GM23248 (cell line): Measurements from ENCODE around the gene SETBP1. TPM values are rescaled to one million over a fixed set of nuclear protein-coding genes. Genes with fewer than 3 reads are reported as not detected.

Source experiments
- DNase-seq: peaks from one replicate; pipeline ENCODE4 v3.0.0-alpha.2; 2015
- H2AFZ ChIP-seq: fragments of 200-600 bp; sonication (generic); 2 replicates; pipeline ENCODE4 v1.6.1; 2016; ENCODE audit warnings: antibody characterized with exemption
- H3F3A ChIP-seq: fragments of 200-600 bp; sonication (generic); 2 replicates; pipeline ENCODE4 v1.6.1; 2016; ENCODE audit warnings: mild to moderate bottlenecking, antibody characterized with exemption, mixed run types; ENCODE audit not compliant: insufficient read depth
- H3K27ac ChIP-seq: fragments of 200-600 bp; sonication (generic); 2 replicates; pipeline ENCODE4 v1.5.1; 2016; ENCODE audit warnings: mild to moderate bottlenecking
- H3K27me3 ChIP-seq: fragments of 200-600 bp; sonication (generic); replicated peaks from 2 replicates; pipeline ENCODE4 v1.6.1; 2016; ENCODE audit warnings: mild to moderate bottlenecking; ENCODE audit not compliant: insufficient read depth
- H3K36me3 ChIP-seq: fragments of 200-600 bp; sonication (generic); 2 replicates; pipeline ENCODE4 v1.6.1; 2016; ENCODE audit warnings: low read depth, mild to moderate bottlenecking
- H3K4me1 ChIP-seq: fragments of 200-600 bp; sonication (generic); 2 replicates; pipeline ENCODE4 v1.6.1; 2016; ENCODE audit warnings: mild to moderate bottlenecking; ENCODE audit not compliant: insufficient read depth
- H3K4me2 ChIP-seq: fragments of 200-600 bp; sonication (generic); one replicate; pipeline ENCODE4 v1.6.1; 2016; ENCODE audit warnings: mild to moderate bottlenecking; ENCODE audit not compliant: unreplicated experiment
- H3K4me3 ChIP-seq: fragments of 200-600 bp; sonication (generic); 2 replicates; pipeline ENCODE4 v1.5.1; 2016; ENCODE audit warnings: mild to moderate bottlenecking
- H3K79me2 ChIP-seq: fragments of 200-600 bp; sonication (generic); 2 replicates; pipeline ENCODE4 v1.6.1; 2016; ENCODE audit warnings: mild to moderate bottlenecking; ENCODE audit not compliant: insufficient read depth
- H3K9ac ChIP-seq: fragments of 200-600 bp; sonication (generic); 2 replicates; pipeline ENCODE4 v1.6.1; 2016; ENCODE audit warnings: mild to moderate bottlenecking
- H3K9me2 ChIP-seq: fragments of 200-600 bp; sonication (generic); 2 replicates; pipeline ENCODE4 v1.6.1; 2016; ENCODE audit warnings: mixed run types, mild to moderate bottlenecking, moderate library complexity; ENCODE audit not compliant: insufficient read depth
- H3K9me3 ChIP-seq: fragments of 200-600 bp; sonication (generic); one replicate; pipeline ENCODE4 v1.6.1; 2017; ENCODE audit warnings: low read depth
- H4K20me1 ChIP-seq: fragments of 200-600 bp; sonication (generic); 2 replicates; pipeline ENCODE4 v1.6.0; 2016; ENCODE audit not compliant: insufficient read depth
- EZH2 ChIP-seq: fragments of 200-600 bp; sonication (generic); IDR thresholded peaks from 2 replicates; pipeline ENCODE4 v1.6.1; 2018; ENCODE audit warnings: antibody characterized with exemption, mild to moderate bottlenecking; ENCODE audit not compliant: insufficient read depth, poor library complexity, severe bottlenecking
- EZH2phosphoT487 ChIP-seq: fragments of 200-600 bp; sonication (generic); IDR thresholded peaks from 2 replicates; pipeline ENCODE4 v1.6.1; 2018; ENCODE audit warnings: antibody characterized with exemption, moderate library complexity, mild to moderate bottlenecking, low read depth; ENCODE audit not compliant: insufficient read depth
- WGBS, 2 experiments: methylation state at CpG; one replicate each; pipeline ENCODE4 v1.1.6; 2015 to 2017; ENCODE audit warnings: low lambda C conversion rate in 2 of 2, low coverage in 1 of 2; ENCODE audit errors: missing lambda C conversion rate in 2 of 2; 5-methylcytosine and 5-hydroxymethylcytosine counted together
- in situ Hi-C: fragments of 300-500 bp; cut with MboI; formaldehyde crosslinking; loops from 2 replicates; pipeline ENCODE4 v1.15.0; 2020
- polyA plus RNA-seq: library from polyadenylated mRNA; unstranded; fragments of >200 nt; fragmentation: Nextera tagmentation; extraction: Ambion mirVana; gene quantifications from 2 replicates; pipeline ENCODE4 v1.2.1, GENCODE V29; 2016
- total RNA-seq: library from RNA; depleted of rRNA; stranded (reverse); fragments of >200 nt; shearing (Covaris generic); gene quantifications from 2 replicates; pipeline ENCODE4 v1.2.3, GENCODE V29; 2014

Gene SETBP1
- total and polyA plus RNA-seq, 2 experiments from 2014 or later = 1.3 to 4.1 TPM

DNA sequence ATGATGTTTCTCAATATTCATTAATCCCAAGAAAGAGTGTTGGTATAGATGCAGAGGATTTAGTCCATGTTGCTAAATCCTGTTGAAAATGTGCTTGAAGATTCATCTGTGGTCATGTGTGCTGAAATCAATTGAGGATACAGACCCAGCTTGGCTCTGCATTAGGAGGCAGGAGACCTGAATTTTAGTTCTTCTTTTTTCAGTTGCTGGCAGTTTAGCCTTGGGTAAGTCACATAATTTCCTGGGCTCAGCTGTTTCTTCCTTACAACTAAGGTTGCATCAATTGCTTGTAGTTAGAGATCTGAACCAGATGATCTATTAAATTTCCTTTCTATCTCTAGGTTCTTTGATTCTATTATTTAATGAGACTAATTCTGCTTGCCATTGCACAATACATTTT is 54.4 kb downstream of the SETBP1 start:
- no peaks in the 10 kb centered on the region for H3K79me2 ChIP-seq
- no peaks in the 10 kb centered on the region for H3K36me3 ChIP-seq
- no peaks in the 10 kb centered on the region for H3K27me3 ChIP-seq
- TF ChIP-seq EZH2 (no peak), EZH2phosphoT487 (no peak)
- H2AFZ ChIP-seq = no peak overlapping the region
- peaks cover 39% of the 10 kb centered on the region for H3K4me1 ChIP-seq
- in situ Hi-C loops = no loop called here
- no peaks in the 10 kb centered on the region for H3K9me2 ChIP-seq
- H3K27ac ChIP-seq = no peak overlapping the region
- no peaks in the 10 kb centered on the region for H4K20me1 ChIP-seq
- H3K4me2 ChIP-seq = no peak overlapping the region
- H3F3A ChIP-seq = peaks cover 36% of the 10 kb centered on the region
- H3K4me3 ChIP-seq = no peak overlapping the region
- no peak overlapping the region for H3K9ac ChIP-seq
- H3K9me3 ChIP-seq = no peaks in the 10 kb centered on the region
- DNase-seq = no peak

DNA sequence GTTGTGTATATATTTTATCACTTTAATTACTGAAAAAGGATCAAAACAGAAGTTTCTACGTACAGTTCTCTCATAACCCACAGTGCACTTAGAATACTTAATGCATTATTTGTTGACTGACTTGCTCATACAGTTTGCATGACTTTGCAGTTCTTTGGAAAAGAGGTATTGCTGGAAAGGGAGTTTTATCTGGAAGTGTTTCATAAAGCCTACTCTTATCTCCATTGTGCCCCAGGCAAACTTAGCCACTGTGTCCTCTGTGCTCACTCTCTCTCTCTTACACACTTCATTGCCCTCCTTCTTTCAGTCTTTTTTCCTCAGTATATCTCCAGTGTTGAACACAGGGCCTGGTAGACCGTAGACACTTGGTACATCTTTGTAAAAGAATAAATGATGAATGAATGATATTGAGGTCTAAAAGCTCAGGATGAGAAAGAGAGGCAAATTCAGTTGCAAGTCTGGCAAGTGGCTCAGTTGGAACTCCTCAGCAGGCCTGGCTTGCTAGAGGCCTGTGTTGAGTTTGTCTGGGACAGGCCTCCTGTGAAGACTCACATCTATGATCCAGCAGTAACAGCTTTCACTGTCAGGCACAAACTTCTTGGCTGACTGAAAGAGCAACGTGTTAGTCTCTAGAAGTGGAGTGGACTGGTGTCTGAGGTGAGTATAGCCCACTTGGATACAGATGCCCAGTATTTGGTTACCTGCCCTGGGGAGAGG is 56.1 kb downstream of the SETBP1 start:
- TF ChIP-seq EZH2 = no peak
- TF ChIP-seq EZH2phosphoT487 = no peak
- H3K27ac ChIP-seq = no peak overlapping the region
- H2AFZ ChIP-seq = no peak overlapping the region
- no peak overlapping the region for H3K4me2 ChIP-seq
- DNase-seq = no peak
- no peaks in the 10 kb centered on the region for H4K20me1 ChIP-seq
- H3K36me3 ChIP-seq = no peaks in the 10 kb centered on the region
- no peaks in the 10 kb centered on the region for H3K9me3 ChIP-seq
- no peaks in the 10 kb centered on the region for H3K27me3 ChIP-seq
- peaks cover 29% of the 10 kb centered on the region for H3F3A ChIP-seq
- H3K79me2 ChIP-seq = no peaks in the 10 kb centered on the region
- 67 to 73% methylated on average over 3 of the region's 3 CpGs for WGBS, 2 experiments
- H3K9me2 ChIP-seq = no peaks in the 10 kb centered on the region
- H3K4me3 ChIP-seq = no peak overlapping the region
- H3K9ac ChIP-seq = no peak overlapping the region
- in situ Hi-C loops = no loop called here
- H3K4me1 ChIP-seq = peaks cover 26% of the 10 kb centered on the region

DNA sequence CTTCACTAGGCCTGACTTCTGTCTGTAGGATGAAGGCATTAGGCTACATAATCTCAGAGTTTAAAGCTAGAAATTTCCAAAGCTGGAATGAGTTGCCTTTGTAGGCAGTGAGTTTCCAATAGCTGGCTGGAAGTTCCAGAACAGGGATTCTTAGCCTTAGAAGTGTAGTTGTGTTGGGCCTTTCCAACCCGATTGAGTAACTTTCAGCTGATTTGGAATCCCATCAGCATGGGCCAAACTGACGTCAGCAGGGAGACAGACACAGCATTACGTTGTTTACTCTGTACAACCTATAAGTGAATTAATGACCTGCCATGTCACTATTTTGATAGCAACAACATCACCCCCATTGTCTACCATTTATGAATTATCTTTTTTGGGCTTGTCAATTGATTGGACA is 56.9 kb downstream of the SETBP1 start:
- H3K9me2 ChIP-seq = no peaks in the 10 kb centered on the region
- no peaks in the 10 kb centered on the region for H3K36me3 ChIP-seq
- no peaks in the 10 kb centered on the region for H3K27me3 ChIP-seq
- no peak overlapping the region for H3K27ac ChIP-seq
- 70 to 78% methylated on average over 3 of the region's 3 CpGs for WGBS, 2 experiments
- H3K4me2 ChIP-seq = no peak overlapping the region
- no peak for DNase-seq
- no peaks in the 10 kb centered on the region for H3K9me3 ChIP-seq
- H3K4me1 ChIP-seq = peaks cover 18% of the 10 kb centered on the region
- peaks cover 21% of the 10 kb centered on the region for H3F3A ChIP-seq
- in situ Hi-C loops = no loop called here
- TF ChIP-seq EZH2phosphoT487 (no peak), EZH2 (no peak)
- no peaks in the 10 kb centered on the region for H4K20me1 ChIP-seq
- no peaks in the 10 kb centered on the region for H3K79me2 ChIP-seq
- no peak overlapping the region for H3K9ac ChIP-seq
- no peak overlapping the region for H2AFZ ChIP-seq
- H3K4me3 ChIP-seq = no peak overlapping the region

DNA sequence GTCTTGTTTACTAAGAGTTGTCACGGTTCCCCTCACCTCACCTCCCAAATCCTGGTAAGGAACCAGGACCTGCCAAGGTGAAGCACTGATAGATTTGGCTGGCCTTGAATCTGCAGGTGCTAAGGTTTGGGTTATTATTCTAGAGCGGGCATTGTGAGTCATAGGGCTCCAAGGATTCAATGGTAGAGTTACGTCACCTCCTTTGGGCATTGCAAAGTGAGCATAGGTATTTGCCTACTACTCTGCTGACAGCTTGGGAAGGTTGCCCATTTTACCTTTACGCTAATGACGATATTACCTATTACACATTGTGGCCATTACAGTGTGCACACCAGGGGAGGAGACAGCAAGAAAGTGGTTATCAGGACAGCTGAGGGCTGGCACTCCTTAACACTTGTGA is 59.3 kb downstream of the SETBP1 start:
- Histone ChIP-seq H4K20me1 (no peaks in the 10 kb centered on the region), H3K9me3 (no peaks in the 10 kb centered on the region), H3K27me3 (no peaks in the 10 kb centered on the region), H3K27ac (no peak overlapping the region), H3K4me1 (peaks cover 8% of the 10 kb centered on the region), H3K4me2 (no peak overlapping the region), H3K79me2 (no peaks in the 10 kb centered on the region), H3K9ac (no peak overlapping the region), H3K9me2 (no peaks in the 10 kb centered on the region), H3K36me3 (no peaks in the 10 kb centered on the region), H2AFZ (no peak overlapping the region), H3F3A (no peaks in the 10 kb centered on the region), H3K4me3 (no peak overlapping the region)
- in situ Hi-C loops = no loop called here
- 87 to 94% methylated on average over 5 of the region's 5 CpGs for WGBS, 2 experiments
- no peak for DNase-seq
- TF ChIP-seq EZH2 = no peak

DNA sequence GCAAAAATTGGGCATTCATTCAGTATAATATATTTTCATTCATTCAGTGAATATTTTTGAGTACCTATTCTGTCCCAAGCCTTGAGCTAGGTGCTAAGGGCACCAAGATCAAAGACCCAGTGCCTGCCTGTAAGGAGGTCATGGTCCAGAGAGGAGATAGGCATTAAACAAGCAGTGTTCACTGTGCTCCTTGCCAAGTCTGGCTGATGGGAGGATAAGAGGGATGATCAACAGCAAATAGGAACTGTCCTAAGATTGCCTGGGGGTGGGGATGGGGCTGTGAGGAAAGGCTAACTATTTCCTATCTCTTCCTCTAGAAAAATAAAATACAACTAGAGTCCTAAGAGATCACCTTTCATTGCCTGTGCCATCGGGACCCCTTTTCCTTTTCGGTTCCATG is 60.4 kb downstream of the SETBP1 start:
- Histone ChIP-seq H3K9ac (no peak overlapping the region), H3K4me1 (peaks cover 8% of the 10 kb centered on the region), H3F3A (no peaks in the 10 kb centered on the region), H3K27ac (no peak overlapping the region), H3K9me2 (no peaks in the 10 kb centered on the region), H3K27me3 (no peaks in the 10 kb centered on the region), H3K9me3 (no peaks in the 10 kb centered on the region), H3K79me2 (no peaks in the 10 kb centered on the region), H3K36me3 (no peaks in the 10 kb centered on the region), H3K4me2 (no peak overlapping the region), H4K20me1 (no peaks in the 10 kb centered on the region), H3K4me3 (no peak overlapping the region), H2AFZ (no peak overlapping the region)
- TF ChIP-seq EZH2phosphoT487 (no peak), EZH2 (no peak)
- 59 to 68% methylated on average over 2 of the region's 2 CpGs for WGBS, 2 experiments
- in situ Hi-C loops = no loop called here
- no peak for DNase-seq
